Measurements from ENCODE around the gene SCYGR4. TPM values are rescaled to one million over a fixed set of nuclear protein-coding genes. Genes with fewer than 3 reads are reported as not detected.

The SCYGR4 gene
- total and polyA plus RNA-seq, 10 of the 15 experiments (the other 5 are each of a cell fraction or from before 2014, with no cell fraction given) = 0.11 TPM; not detected in 9

- TF ChIP-seq IRF4 (IDR thresholded peaks at IDR 0.05; ENCODE audit: low read depth, low read length) (no peak), RELA (IDR thresholded peaks at IDR 0.05; ENCODE audit: borderline replicate concordance, partially characterized antibody) (no peak), MYB (IDR thresholded peaks at IDR 0.05; ENCODE audit: borderline replicate concordance, low read depth, low read length) (no peak)
Observed at GRCh38 chr2:227613272-227613660, 4.0 kb upstream of the SCYGR4 start (continued).

- SMC1A ChIA-PET (ENCODE audit: uncharacterized antibody, unreplicated experiment) = no interaction called here
- H3K27me3 ChIP-seq (replicated peaks in 1 of 2; ENCODE audit: control insufficient read depth in 2 of 2, insufficient read depth in 2 of 2, low read length in 1 of 2) = no peaks in the 10 kb centered on the region
- H3K4me2 ChIP-seq (ENCODE audit: control insufficient read depth, insufficient read depth) = no peak overlapping the region
- no peaks in the 10 kb centered on the region for H3K36me3 ChIP-seq (ENCODE audit: control insufficient read depth in 2 of 2, insufficient read depth in 2 of 2, low read length in 1 of 2)
- H2AFZ ChIP-seq (ENCODE audit: control insufficient read depth, low read depth, low read length) = no peak overlapping the region
- H3K9ac ChIP-seq (ENCODE audit: control insufficient read depth, insufficient read depth, low read length) = no peak overlapping the region
- no peak overlapping the region for H3K27ac ChIP-seq (ENCODE audit: control insufficient read depth, insufficient read depth)
- H3K79me2 ChIP-seq (ENCODE audit: control insufficient read depth, insufficient read depth, low read length) = no peaks in the 10 kb centered on the region
- H3K9me3 ChIP-seq (replicated peaks; ENCODE audit: control insufficient read depth, insufficient read depth, low read length) = no peaks in the 10 kb centered on the region
- H4K20me1 ChIP-seq (ENCODE audit: control insufficient read depth, insufficient read depth) = no peaks in the 10 kb centered on the region
- CTCF ChIA-PET = interaction anchor here (1.2 kb wide), 2 partner anchors 44 to 208 kb away, joined by 3 read pairs; no protein-coding TSS in a partner anchor
- TF ChIP-seq TCF12 (IDR thresholded peaks at IDR 0.05; ENCODE audit: low read depth, low read length) = no peak
- FAIRE-seq (no peak), DNase-seq (ENCODE audit: low read depth, low spot score) (no peak), ATAC-seq (no peak)
- in situ Hi-C loops (cut with MboI) (no loop called here), intact Hi-C loops (cut with micrococcal nuclease; ENCODE audit: unreplicated experiment) (no loop called here)
- 86% methylated on average over 4 of the region's 4 CpGs for WGBS (ENCODE audit: insufficient coverage, insufficient replicate concordance, low lambda C conversion rate, missing lambda C conversion rate)
- RAD21 ChIA-PET (ENCODE audit: unreplicated experiment) = no interaction called here
- no TSS peak for BruUV-seq (replicated peaks)
- POLR2A ChIA-PET = no interaction called here
- no peak overlapping the region for H3K4me3 ChIP-seq
- H3K4me1 ChIP-seq (ENCODE audit: control insufficient read depth, insufficient read depth, low read length) = peaks cover 3% of the 10 kb centered on the region; the same call in 1 of the 2 replicates
Observed at GRCh38 chr2:227614246-227614645, 3.1 kb upstream of the SCYGR4 start.

GRCh38 chr2:227614740-227615139, 2.6 kb upstream of the SCYGR4 start, which contains the start of gene SCYGR3:
Gene SCYGR3, minus strand, starts transcription at chr2:227614840. Its CDS starts 0 bp downstream, at chr2:227614840.
- in situ Hi-C loops (cut with MboI) (no loop called here), intact Hi-C loops (cut with micrococcal nuclease; ENCODE audit: unreplicated experiment) (no loop called here)
- 78% methylated on average over 4 of the region's 4 CpGs for WGBS (ENCODE audit: insufficient coverage, insufficient replicate concordance, low lambda C conversion rate, missing lambda C conversion rate)
- FAIRE-seq (no peak), DNase-seq (ENCODE audit: low read depth, low spot score) (no peak), ATAC-seq (no peak)
- H3K9ac ChIP-seq (ENCODE audit: control insufficient read depth, insufficient read depth, low read length) = no peak within 1 kb of the TSS
- H2AFZ ChIP-seq (ENCODE audit: control insufficient read depth, low read depth, low read length) = no peak within 1 kb of the TSS
- H4K20me1 ChIP-seq (ENCODE audit: control insufficient read depth, insufficient read depth) = no peaks in the 10 kb centered on the region
- no peaks in the 10 kb centered on the region for H3K36me3 ChIP-seq (ENCODE audit: control insufficient read depth in 2 of 2, insufficient read depth in 2 of 2, low read length in 1 of 2)
- H3K79me2 ChIP-seq (ENCODE audit: control insufficient read depth, insufficient read depth, low read length) = no peaks in the 10 kb centered on the region
- H3K4me2 ChIP-seq (ENCODE audit: control insufficient read depth, insufficient read depth) = no peak within 1 kb of the TSS
- no peak within 1 kb of the TSS for H3K27ac ChIP-seq (ENCODE audit: control insufficient read depth, insufficient read depth)
- H3K4me1 ChIP-seq (ENCODE audit: control insufficient read depth, insufficient read depth, low read length) = peaks cover 5% of the 10 kb centered on the region; the same call in 1 of the 2 replicates
- no peaks in the 10 kb centered on the region for H3K9me3 ChIP-seq (replicated peaks; ENCODE audit: control insufficient read depth, insufficient read depth, low read length)
- CTCF ChIA-PET = no interaction called here
- BruUV-seq (replicated peaks) = no TSS peak
- H3K27me3 ChIP-seq (replicated peaks in 1 of 2; ENCODE audit: control insufficient read depth in 2 of 2, insufficient read depth in 2 of 2, low read length in 1 of 2) = no peaks in the 10 kb centered on the region
- POLR2A ChIA-PET = no interaction called here
- SMC1A ChIA-PET (ENCODE audit: uncharacterized antibody, unreplicated experiment) = no interaction called here
- no peak for TF ChIP-seq ZSCAN29 (IDR thresholded peaks at IDR 0.05)
- no peak for TF ChIP-seq RB1 (IDR thresholded peaks at IDR 0.05; ENCODE audit: borderline replicate concordance)
- TF ChIP-seq HCFC1 (IDR thresholded peaks at IDR 0.05; ENCODE audit: low read length) = no peak
- TF ChIP-seq ATF3 (IDR thresholded peaks at IDR 0.05; ENCODE audit: borderline replicate concordance, extremely low read depth, low read depth, low read length) = no peak
- TF ChIP-seq NR2C2 (IDR thresholded peaks at IDR 0.05; ENCODE audit: borderline replicate concordance, control insufficient read depth, insufficient read length, low read depth) = no peak
- no peak for TF ChIP-seq BCL3 (IDR thresholded peaks at IDR 0.05; ENCODE audit: borderline replicate concordance, insufficient read depth, low read depth, low read length, poor library complexity, severe bottlenecking)
- no peak within 1 kb of the TSS for H3K4me3 ChIP-seq
- RAD21 ChIA-PET (ENCODE audit: unreplicated experiment) = no interaction called here

Measured in GM12878 (cell line).